Neural cell (in vitro differentiated cells): ENCODE results near the gene GAMT.

Source experiments
- CTCF ChIP-seq: fragments of 450-650 bp; IDR thresholded peaks from 2 replicates; pipeline ENCODE4 v1.5.1; 2014; ENCODE audit warnings: antibody characterized with exemption, mild to moderate bottlenecking, moderate library complexity; ENCODE audit not compliant: poor library complexity, severe bottlenecking
- EP300 ChIP-seq: fragments of 450-650 bp; conservative IDR thresholded peaks from 2 replicates; pipeline ENCODE4 v1.6.1; 2014; ENCODE audit warnings: antibody characterized with exemption, mild to moderate bottlenecking, moderate library complexity; ENCODE audit not compliant: poor library complexity, severe bottlenecking
- EZH2 ChIP-seq: fragments of 200-600, 300-800 bp; shearing (Covaris generic), sonication (generic); IDR thresholded peaks from 2 replicates; pipeline ENCODE4 v1.6.1; 2014; ENCODE audit warnings: antibody characterized with exemption, low read length, borderline replicate concordance, mild to moderate bottlenecking; ENCODE audit not compliant: insufficient read depth, poor library complexity, severe bottlenecking
- MXI1 ChIP-seq: fragments of 450-650 bp; conservative IDR thresholded peaks from 2 replicates; pipeline ENCODE4 v1.6.1; 2014; ENCODE audit warnings: antibody characterized with exemption, mild to moderate bottlenecking; ENCODE audit not compliant: poor library complexity, severe bottlenecking
- POLR2AphosphoS5 ChIP-seq: IDR thresholded peaks from 2 replicates; pipeline ENCODE4 v1.6.1; 2012
- TAF1 ChIP-seq: IDR thresholded peaks from 2 replicates; pipeline ENCODE4 v1.6.1; 2012; ENCODE audit warnings: low read depth

- TF ChIP-seq CTCF (no peak), EP300 (no peak), POLR2AphosphoS5 (no peak), TAF1 (no peak), EZH2 (no peak), MXI1 (no peak)
These were observed 4.3 kb downstream of the GAMT start for GRCh38 chr19:1396768-1397679.
